ENCODE results near the gene CHAD.
"Not testable (repeated sequence)": the region's sequence is repeated elsewhere in the genome, so short reads cannot be mapped to it uniquely, and the experiment has no call there.

Gene CHAD

DNA sequence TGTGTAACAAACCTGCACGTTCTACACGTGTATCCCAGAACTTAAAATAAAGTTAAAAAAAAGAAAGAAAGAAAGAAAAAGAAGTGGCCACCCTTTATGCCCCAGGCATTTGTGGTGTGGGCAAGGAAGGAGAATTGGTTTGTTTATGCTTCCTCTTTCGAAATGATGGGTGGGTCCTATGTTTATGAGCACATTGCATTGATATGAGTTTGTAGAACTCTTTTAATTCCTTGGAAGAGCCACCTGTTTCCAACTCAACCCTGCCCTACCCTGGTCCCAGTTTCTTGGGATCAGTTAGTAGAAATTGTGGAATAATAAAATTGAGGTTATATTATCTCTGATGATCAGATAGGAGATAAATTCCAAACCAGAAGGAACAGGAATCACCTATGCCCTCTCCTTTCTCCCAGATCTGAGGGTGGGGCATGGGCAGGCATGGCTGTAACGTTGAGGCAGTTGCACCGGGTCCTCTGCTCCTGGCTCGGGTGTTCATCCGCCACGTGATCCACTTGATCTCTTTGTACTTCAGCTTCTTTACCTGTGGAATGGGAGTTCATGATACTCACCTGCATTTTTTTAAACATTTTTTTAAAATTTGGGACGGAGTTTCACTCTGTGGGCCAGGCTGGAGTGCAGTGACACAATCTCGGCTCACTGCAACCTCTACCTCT lies 15.9 kb downstream of the CHAD start:
- no peak for DNase-seq

DNA sequence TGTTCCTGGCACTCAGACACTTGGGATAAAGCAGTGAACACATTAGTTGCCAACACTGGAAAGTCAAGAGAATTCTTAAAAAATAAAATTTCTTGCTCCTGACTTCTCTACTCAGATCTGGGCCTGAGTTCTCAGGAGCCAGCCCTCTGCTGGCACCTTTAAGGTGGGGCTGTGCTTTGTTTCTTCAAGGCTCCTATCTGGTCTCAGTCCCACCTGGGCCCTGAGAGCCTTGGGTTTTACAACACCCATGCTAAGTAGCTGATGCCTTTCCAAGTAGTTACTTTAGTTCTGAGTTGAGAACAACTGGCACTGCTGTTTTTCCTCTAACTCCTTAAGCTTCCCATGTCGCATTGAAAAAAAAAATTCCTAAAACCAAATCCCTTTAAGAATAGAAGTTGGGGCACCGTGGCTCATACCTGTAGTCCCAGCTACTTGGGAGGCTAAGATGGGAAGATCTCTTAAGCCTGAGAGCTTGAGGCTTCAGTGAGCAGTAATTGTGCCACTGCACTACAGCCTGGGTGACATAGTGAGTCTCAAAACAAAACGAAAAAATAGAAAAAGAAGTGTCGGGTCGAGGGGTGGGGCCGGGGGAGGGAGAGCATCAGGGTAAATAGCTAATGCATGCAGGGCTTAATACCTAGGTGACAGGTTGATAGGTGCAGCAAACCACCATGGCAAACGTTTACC lies 16.6 kb downstream of the CHAD start:
- DNase-seq, result no peak

GRCh38 chr17:50448643-50449042 lies 20.0 kb downstream of the CHAD start:
- no peak for DNase-seq

DNA sequence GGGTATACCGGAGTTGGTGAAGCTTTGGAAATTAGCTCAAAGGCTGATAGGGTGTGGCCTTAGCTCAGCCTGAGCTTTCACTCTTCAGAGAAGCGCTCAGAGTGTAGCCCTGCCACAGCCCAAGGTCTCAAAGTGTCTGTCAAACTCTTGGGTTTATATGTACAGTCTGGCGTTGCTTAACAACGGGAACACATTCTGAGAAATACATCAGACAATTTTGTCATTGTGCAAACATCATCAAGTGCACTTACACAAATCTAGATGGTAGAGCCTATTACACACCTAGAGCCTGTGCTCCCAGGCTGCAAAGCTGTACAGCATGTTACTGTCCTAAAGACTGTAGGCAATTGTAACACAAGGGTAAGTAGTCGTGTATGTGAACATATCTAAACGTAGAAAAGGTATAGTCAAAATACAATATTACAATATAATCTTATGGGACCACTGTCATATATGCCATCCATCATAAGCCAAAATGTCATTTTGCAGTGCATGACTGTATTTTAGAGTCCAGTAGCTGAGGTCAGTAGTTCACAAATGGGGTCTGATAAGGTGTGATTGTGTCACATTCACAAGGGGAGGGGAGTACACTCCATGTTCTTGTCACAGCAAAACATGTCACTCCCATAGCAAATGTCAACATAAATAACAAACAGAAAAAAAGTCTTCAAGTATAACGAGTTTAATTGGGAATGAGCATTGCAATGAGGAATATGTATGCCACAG lies 20.6 kb downstream of the CHAD start:
- DNase-seq, result no peak

- DNase-seq, result no peak
These were observed 22.9 kb downstream of the CHAD start for GRCh38 chr17:50445730-50446325.

DNA sequence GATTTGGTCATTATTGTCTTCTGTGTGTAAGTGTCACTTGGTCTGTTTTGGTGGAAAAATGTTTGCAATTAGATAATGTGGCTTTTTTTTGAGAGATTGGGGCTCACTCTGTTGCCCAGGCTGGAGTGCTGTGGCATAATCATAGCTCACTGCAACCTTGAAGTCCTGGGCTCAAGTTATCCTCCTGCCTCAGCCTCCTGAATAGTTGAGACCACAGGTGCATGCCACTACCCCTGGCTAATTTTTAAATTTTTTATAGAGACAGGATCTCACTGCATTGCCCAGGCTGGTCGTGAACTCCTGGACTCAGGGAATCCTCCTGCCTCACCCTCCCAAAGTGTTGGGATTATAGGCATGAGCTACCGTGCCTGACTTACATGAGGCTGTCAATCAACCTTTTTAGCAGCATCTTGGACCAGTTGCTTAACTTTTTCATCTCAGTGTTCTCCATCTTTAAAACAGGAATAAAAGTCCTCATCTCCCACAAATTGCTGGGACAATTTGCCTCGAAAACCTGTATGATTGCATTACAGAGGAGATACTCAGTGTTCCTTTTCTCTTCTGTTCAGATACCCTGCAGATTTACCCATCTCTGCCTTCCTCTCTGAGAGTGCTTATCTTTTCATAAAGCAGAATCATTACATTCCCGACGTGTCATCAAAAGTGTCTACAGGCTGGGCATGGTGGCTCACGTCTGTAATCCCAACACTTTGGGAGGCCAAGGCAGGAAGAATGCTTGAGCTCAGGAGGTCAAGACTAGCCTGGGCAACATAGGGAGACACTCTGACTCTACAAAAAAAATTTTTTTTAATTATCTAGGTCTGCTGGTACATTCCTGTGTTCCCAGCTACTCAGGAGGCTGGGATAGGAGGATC lies 23.6 kb downstream of the CHAD start:
- DNase-seq, result no peak

- no peak for DNase-seq
These were observed 25.1 kb downstream of the CHAD start for GRCh38 chr17:50443505-50443974.

GRCh38 chr17:50440838-50441829 lies 27.5 kb downstream of the CHAD start:
- DNase-seq, result no peak

- no peak for DNase-seq
These were observed 28.4 kb downstream of the CHAD start for GRCh38 chr17:50440172-50440837.

DNA sequence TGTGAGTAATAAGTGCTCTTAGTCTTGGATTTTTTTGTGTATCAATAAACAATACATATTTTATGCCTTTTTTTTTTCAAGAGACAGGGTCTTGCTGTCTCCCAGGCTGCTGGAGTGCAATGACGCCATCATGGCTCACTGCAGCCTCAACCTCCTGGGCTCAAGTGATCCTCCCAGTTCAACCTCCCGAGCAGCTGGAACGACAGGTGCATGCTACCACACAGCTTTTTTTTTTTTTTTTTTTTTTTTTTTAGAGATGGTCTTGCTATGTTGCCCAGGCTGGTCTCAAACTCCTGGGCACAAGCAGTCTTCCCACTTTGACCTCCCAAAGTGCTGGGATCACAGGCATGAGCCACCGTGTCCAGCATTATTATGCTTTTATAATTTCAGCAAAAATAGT lies 29.7 kb downstream of the CHAD start:
- no peak for DNase-seq

DNA sequence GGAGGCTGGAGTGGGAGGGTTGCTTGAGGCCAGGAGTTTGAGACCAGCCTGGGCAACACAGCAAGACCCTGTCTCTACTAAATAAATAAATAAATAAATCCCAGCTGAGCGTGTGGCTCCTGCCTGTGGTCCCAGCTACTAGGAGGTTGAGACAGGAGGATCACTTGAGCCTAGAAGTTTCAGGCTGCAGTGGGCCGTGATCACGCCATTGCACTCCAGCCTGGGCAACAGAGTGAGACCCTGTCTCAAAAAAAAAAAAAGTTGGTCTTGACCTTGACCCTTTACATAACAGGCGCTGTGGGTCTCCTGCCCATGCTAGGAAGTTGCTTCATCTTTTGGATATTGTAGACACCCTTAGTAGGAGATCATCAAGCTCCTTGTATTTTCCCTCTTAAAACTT lies 31.3 kb downstream of the CHAD start:
- no peak for DNase-seq

DNA sequence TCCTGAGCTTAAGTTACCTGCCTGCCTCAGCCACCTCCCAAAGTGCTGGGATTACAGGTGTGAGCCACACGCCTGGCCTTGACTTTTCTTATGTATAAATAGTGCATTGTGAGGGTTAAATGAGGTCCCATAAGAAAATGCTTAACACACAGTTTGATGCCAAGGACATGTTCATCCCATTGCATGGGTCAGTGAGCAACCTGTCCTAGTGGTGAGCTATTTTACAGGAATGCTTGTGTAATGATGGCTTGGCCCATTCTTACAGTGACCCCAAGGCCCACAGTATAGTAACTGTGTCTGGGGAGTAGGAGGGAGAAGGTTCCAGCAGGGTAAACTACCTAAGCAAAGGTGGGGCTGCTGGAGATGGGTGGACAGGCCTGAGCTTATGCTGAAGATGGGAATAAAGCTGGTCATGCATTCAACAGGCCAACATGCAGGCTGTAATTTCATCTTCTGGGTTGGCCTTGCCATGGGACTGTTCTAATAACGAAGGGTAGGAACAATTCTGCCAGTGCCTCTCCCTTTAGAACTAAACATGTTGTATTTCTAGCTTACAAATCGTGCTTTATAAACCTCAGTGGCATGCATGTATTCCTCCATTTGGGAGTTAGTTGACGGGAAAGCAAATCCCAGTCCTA lies 36.4 kb downstream of the CHAD start:
- no peak for DNase-seq

DNA sequence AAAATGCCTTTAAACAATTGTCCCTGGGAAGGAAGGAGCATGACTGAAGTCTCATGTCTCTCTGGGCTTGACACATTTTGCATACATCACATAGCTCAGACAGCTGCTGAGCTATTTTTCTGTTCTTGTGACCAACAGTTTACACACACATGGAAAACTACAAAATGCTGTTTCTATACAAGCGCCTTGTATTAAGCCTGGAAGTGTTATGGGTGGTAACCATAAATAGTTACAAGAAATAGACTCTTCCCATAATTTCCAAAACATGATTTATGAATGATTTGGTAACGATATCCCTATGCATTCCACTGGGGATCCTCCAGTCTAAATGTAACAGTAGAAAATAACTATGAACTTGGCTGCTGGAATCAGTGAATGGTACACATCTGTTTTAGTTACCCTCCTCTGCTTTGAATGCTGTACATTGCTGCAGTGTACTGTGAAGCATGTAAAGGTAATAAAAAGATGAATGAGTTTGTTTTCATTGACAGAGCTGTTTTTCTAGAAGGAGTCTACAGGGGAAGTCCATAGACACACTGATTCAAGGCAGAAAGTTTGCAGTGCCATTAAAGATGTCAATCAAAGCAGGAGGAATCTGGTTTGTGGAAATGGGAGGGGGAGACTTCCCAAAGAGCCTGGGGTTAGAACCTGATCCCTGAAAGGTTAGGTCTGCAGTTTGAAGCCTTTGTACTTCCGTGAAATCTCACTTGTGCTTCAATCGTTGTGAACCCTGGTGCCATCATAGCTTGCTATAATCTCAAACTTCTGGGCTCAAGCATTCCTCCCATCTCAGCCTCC lies 37.7 kb downstream of the CHAD start:
- no peak for DNase-seq

GRCh38 chr17:50429793-50430192 lies 38.9 kb downstream of the CHAD start:
- DNase-seq, result no peak

DNA sequence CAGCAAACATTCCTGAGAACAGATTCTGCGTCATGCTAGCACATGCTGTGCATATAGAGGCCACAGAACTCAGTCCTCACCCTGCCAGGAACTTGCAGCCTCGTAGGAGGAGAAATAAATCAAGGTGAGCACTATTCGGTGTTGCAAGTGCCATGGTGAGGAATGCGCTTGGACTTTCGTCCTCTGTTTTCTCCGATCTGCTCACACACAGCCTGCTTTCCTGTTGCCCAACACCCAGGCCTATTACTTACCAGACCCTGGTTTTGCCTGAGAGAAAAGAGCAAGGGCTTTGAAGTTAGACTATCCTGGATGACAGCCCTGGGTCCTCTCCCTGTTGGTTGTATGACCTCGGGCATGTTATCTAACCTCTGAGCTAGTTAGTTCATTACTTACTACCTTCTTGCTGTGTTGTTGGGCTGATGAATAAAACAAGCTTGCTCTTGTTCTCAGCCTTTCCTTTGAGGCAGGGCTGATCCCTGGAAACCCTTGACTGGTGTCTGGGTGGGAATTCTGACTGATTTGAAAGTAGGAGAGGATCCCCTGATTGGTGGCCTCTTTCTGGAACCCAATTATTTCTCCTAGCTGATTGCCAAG lies 39.8 kb downstream of the CHAD start:
- no peak for DNase-seq

GRCh38 chr17:50428126-50428525 lies 40.6 kb downstream of the CHAD start:
- DNase-seq, result not testable (repeated sequence)

GRCh38 chr17:50426814-50427787 lies 41.6 kb downstream of the CHAD start:
- DNase-seq, result peak; percentile 19

DNA sequence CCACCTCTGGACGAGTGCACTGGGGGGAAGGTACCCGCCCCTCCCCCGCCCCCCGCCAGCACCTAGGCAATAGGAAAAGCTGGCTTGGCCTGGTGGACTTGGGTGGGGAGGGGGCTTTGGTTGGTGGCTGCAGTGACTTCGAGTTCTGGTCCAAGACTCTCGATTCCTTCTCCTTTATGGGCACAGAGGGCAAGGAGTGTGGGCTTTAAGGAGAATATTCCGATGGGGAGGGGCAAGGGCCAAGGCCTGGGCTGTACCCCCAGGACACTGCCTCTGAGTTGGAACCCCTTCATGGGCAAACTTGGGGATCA lies 42.3 kb downstream of the CHAD start:
- peak; percentile 4 for DNase-seq

Measured in stimulated activated CD4-positive, alpha-beta T cell treated with anti-CD3 and anti-CD28 coated beads, Interleukin-4, amount 100 ng/mL, for 24 hours (primary cell).